Transverse colon (tissue), 3 donors: Measurements from ENCODE around the gene MDN1.

Source experiments
- POLR2A ChIP-seq: fragments of 450-650 bp; IDR thresholded peaks from one replicate; pipeline ENCODE4 v1.6.1; 2016; ENCODE audit warnings: antibody characterized with exemption, mild to moderate bottlenecking, moderate library complexity
- TF ChIP-seq, protein P1 (sequence below), 5 experiments: fragments of 200-600 bp in 3 of 5; fragments of 450-650 bp in 2 of 5; sonication (generic) in 3 of 5; IDR thresholded peaks; 1 replicate in 2 of 5; 2 replicates in 3 of 5; pipeline ENCODE4 v1.5.1; 2016 to 2017; ENCODE audit warnings: antibody characterized with exemption in 5 of 5, inconsistent platforms in 3 of 5, mild to moderate bottlenecking in 2 of 5, moderate library complexity in 1 of 5

DNA sequence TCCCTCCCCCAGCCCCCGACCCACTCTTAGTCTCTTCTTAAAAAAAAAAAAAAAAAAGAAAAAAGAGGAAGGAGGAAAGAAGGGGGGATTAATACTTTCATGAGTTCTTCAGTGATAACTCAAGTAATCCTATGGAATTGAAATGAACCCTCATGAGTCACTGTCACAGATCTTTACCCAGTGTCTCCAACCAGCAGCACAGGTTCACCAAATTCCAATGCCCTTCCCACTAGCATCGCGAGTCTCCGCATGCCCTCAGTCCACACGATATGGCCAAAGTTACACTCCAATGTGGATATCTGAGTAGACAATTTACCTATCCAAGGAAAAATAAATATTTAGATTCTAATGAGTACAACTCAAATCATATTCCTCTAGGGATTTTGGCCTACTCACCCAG, 74.5 kb downstream of the MDN1 start:
- TF ChIP-seq, protein P1, sequence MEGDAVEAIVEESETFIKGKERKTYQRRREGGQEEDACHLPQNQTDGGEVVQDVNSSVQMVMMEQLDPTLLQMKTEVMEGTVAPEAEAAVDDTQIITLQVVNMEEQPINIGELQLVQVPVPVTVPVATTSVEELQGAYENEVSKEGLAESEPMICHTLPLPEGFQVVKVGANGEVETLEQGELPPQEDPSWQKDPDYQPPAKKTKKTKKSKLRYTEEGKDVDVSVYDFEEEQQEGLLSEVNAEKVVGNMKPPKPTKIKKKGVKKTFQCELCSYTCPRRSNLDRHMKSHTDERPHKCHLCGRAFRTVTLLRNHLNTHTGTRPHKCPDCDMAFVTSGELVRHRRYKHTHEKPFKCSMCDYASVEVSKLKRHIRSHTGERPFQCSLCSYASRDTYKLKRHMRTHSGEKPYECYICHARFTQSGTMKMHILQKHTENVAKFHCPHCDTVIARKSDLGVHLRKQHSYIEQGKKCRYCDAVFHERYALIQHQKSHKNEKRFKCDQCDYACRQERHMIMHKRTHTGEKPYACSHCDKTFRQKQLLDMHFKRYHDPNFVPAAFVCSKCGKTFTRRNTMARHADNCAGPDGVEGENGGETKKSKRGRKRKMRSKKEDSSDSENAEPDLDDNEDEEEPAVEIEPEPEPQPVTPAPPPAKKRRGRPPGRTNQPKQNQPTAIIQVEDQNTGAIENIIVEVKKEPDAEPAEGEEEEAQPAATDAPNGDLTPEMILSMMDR (IDR thresholded peaks at IDR 0.05) = no peak
- no peak for TF ChIP-seq POLR2A
